T-helper 22 cell (primary cell): ENCODE results near the gene LRP1.
A peak's percentile ranks its signal among the peaks of the same experiment; 100 is the strongest.
"Not testable (repeated sequence)": the region's sequence is repeated elsewhere in the genome, so short reads cannot be mapped to it uniquely, and the experiment has no call there.

Experiments
- DNase-seq: peaks from one replicate; pipeline ENCODE4 v3.0.0-alpha.2; 2020; ENCODE audit warnings: low read depth

LRP1 gene

GRCh38 chr12:57111031-57111734, 17.1 kb upstream of the LRP1 start, which contains the start of gene STAT6:
TSS of gene STAT6 (minus strand) at chr12:57111362. CDS start at chr12:57108278, 3,084 bp downstream.
- peak; percentile 86 for DNase-seq

GRCh38 chr12:57112492-57113294, 15.6 kb upstream of the LRP1 start:
- no peak for DNase-seq

- no peak for DNase-seq
These were observed 11.6 kb upstream of the LRP1 start for GRCh38 chr12:57116580-57117281.

GRCh38 chr12:57118711-57119271, 9.5 kb upstream of the LRP1 start:
- DNase-seq: no peak

GRCh38 chr12:57119294-57120085, 8.8 kb upstream of the LRP1 start:
- DNase-seq: no peak

GRCh38 chr12:57120718-57121117, 7.6 kb upstream of the LRP1 start:
- not testable (repeated sequence) for DNase-seq

GRCh38 chr12:57123813-57124212, 4.5 kb upstream of the LRP1 start:
- DNase-seq: no peak

GRCh38 chr12:57124261-57124877, 3.9 kb upstream of the LRP1 start:
- peak; percentile 52 for DNase-seq

- no peak for DNase-seq
These were observed 2.2 kb upstream of the LRP1 start for GRCh38 chr12:57126061-57126460.

- no peak for DNase-seq
These were observed 1.7 kb upstream of the LRP1 start for GRCh38 chr12:57126561-57126960.

GRCh38 chr12:57127101-57127725, 1.1 kb upstream of the LRP1 start:
- peak; percentile 66 for DNase-seq

- DNase-seq: no peak
These were observed 400 bp downstream of the LRP1 start for GRCh38 chr12:57128519-57129247.

GRCh38 chr12:57129321-57129842, 1.1 kb downstream of the LRP1 start:
- no peak for DNase-seq

- no peak for DNase-seq
These were observed 1.6 kb downstream of the LRP1 start for GRCh38 chr12:57129889-57130288.

GRCh38 chr12:57130941-57131340, 2.7 kb downstream of the LRP1 start:
- DNase-seq: no peak

GRCh38 chr12:57131896-57132744, 3.8 kb downstream of the LRP1 start:
- DNase-seq: no peak

GRCh38 chr12:57133013-57133569, 4.8 kb downstream of the LRP1 start:
- no peak for DNase-seq

- no peak for DNase-seq
These were observed 5.6 kb downstream of the LRP1 start for GRCh38 chr12:57133916-57134315.
